K562 (cell line): ENCODE measurements around the gene MGST2. TPM values are rescaled to one million over a fixed set of nuclear protein-coding genes. Genes with fewer than 3 reads are reported as not detected.

Source experiments
- ATAC-seq: fragments of 200-7000 bp; cut with Tn5 transposase; 3 replicates; pipeline ENCODE4 v1.9.1; 2020; ENCODE audit warnings: moderate library complexity
- BruUV-seq: library from RNA; stranded (reverse); fragments of 400-500 nt; replicated peaks from 2 replicates; lab custom pipeline; 2021; lab: Mats Ljungman, UMichigan
- CTCF ChIA-PET: fragments of 300-600 bp; formaldehyde crosslinking; extraction: SDS; loops from one replicate; lab custom pipeline; 2021; ENCODE audit warnings: low intra/inter-chr PET ratio; lab: Yijun Ruan, JAX
- POLR2A ChIA-PET: fragments of 300-600, 350-650 bp; sonication (Branson Sonifier 250); formaldehyde crosslinking; extraction: SDS; loops from one replicate; lab custom pipeline; 2021; ENCODE audit warnings: antibody characterized with exemption, inconsistent platforms; lab: Yijun Ruan, JAX
- DNase-seq, 4 experiments: peaks; one replicate each; pipeline versions ENCODE4 v3.0.0 to v3.0.0-alpha.2; 2011 to 2018; ENCODE audit warnings: low spot score in 3 of 4, mixed read lengths in 3 of 4; ENCODE audit errors: extremely low read depth in 1 of 4
- FAIRE-seq: peaks from 2 replicates; lab custom pipeline; 2011; peaks lifted over from hg19 to GRCh38; lab: Jason Lieb, UNC
- H2AFZ ChIP-seq: 2 replicates; pipeline ENCODE4 v1.6.0; 2011; ENCODE audit warnings: low read depth, low read length, control low read depth, inconsistent platforms
- H3K27ac ChIP-seq: fragments of 200-600 bp; 3 replicates; pipeline ENCODE4 v1.8.0; 2011; ENCODE audit warnings: low read depth, mild to moderate bottlenecking, control low read depth, inconsistent platforms, low read length, moderate library complexity, mixed read lengths; ENCODE audit errors: extremely low read depth
- H3K27me3 ChIP-seq, 2 experiments: fragments of 300-600 bp in 1 of 2; 2 replicates in 1 of 2; 3 replicates in 1 of 2; pipeline versions ENCODE4 v1.6.0 to v1.8.0; 2011; ENCODE audit warnings: inconsistent platforms in 2 of 2, low read length in 2 of 2, mild to moderate bottlenecking in 1 of 2, mixed read lengths in 1 of 2, moderate library complexity in 1 of 2; ENCODE audit not compliant: control insufficient read depth in 2 of 2, insufficient read depth in 2 of 2
- H3K36me3 ChIP-seq: fragments of 300-600 bp; 3 replicates; pipeline ENCODE4 v1.8.0; 2011; ENCODE audit warnings: mild to moderate bottlenecking, low read length, inconsistent platforms; ENCODE audit not compliant: control insufficient read depth, insufficient read depth
- H3K4me1 ChIP-seq, 2 experiments: fragments of 200-600 bp in 1 of 2; replicated peaks in 1 of 2; 2 replicates in 1 of 2; 3 replicates in 1 of 2; pipeline versions ENCODE4 v1.5.1 to v1.8.0; 2011; ENCODE audit warnings: inconsistent platforms in 2 of 2, low read length in 2 of 2, mild to moderate bottlenecking in 1 of 2, mixed read lengths in 1 of 2, moderate library complexity in 1 of 2; ENCODE audit not compliant: control insufficient read depth in 2 of 2, insufficient read depth in 2 of 2
- H3K4me2 ChIP-seq: 2 replicates; pipeline ENCODE4 v1.6.1; 2011; ENCODE audit warnings: low read length, control low read depth, inconsistent platforms, mixed read lengths; ENCODE audit not compliant: insufficient read depth
- H3K4me3 ChIP-seq: fragments of 200-600 bp; sonication (generic), shearing (Covaris generic); 2 replicates; pipeline ENCODE4 v1.5.1; 2016; ENCODE audit warnings: control low read depth, inconsistent platforms
- H3K79me2 ChIP-seq: fragments of 200-600 bp; 3 replicates; pipeline ENCODE4 v1.8.0; 2011; ENCODE audit warnings: low read length, inconsistent platforms; ENCODE audit not compliant: control insufficient read depth, insufficient read depth
- H3K9ac ChIP-seq, 2 experiments: 2 replicates each; pipeline versions ENCODE4 v1.6.0 to v1.6.1; 2011; ENCODE audit warnings: low read depth in 2 of 2, low read length in 2 of 2, control low read depth in 1 of 2, inconsistent platforms in 1 of 2, mild to moderate bottlenecking in 1 of 2, mixed read lengths in 1 of 2; ENCODE audit not compliant: insufficient read depth in 1 of 2
- H3K9me1 ChIP-seq: one replicate; pipeline ENCODE4 v1.6.0; 2011; ENCODE audit warnings: inconsistent platforms, mild to moderate bottlenecking, low read length, moderate library complexity; ENCODE audit not compliant: control insufficient read depth, insufficient read depth
- H3K9me3 ChIP-seq: replicated peaks from 2 replicates; pipeline ENCODE4 v1.5.1; 2011; ENCODE audit warnings: low read depth, low read length, inconsistent platforms; ENCODE audit not compliant: control insufficient read depth, insufficient read depth
- H4K20me1 ChIP-seq: replicated peaks from 2 replicates; pipeline ENCODE4 v1.6.1; 2011; ENCODE audit warnings: low read length, inconsistent platforms, mixed read lengths; ENCODE audit not compliant: control insufficient read depth, insufficient read depth
- AFF1 ChIP-seq, 2 experiments: fragments of 450-650 bp; IDR thresholded peaks; 2 replicates each; pipeline ENCODE4 v1.6.1; 2018; ENCODE audit warnings: mild to moderate bottlenecking in 2 of 2, low read depth in 1 of 2; ENCODE audit not compliant: partially characterized antibody in 2 of 2
- ATF7 ChIP-seq: fragments of 450-650 bp; IDR thresholded peaks from 2 replicates; pipeline ENCODE4 v1.7.1; 2014; ENCODE audit warnings: mild to moderate bottlenecking, moderate library complexity
- BACH1 ChIP-seq: fragments of 200-800 bp; sonication (Bioruptor generic); IDR thresholded peaks from 2 replicates; pipeline ENCODE4 v1.6.1; 2016; ENCODE audit warnings: missing genetic modification characterization, missing compliant biosample characterization
- HNRNPLL ChIP-seq: fragments of 200-400 bp; formaldehyde crosslinking; IDR thresholded peaks from 2 replicates; pipeline ENCODE4 v1.6.1; 2017; ENCODE audit warnings: low read length, low read depth, mild to moderate bottlenecking; ENCODE audit not compliant: poor library complexity, severe bottlenecking
- JUN ChIP-seq, 2 experiments: sonication (generic) in 1 of 2; formaldehyde crosslinking in 1 of 2; IDR thresholded peaks; 2 replicates each; pipeline versions ENCODE4 v1.6.1 to v1.8.0; 2012 to 2022; ENCODE audit warnings: borderline replicate concordance in 2 of 2, mild to moderate bottlenecking in 2 of 2, improper control_type of control experiment in 1 of 2, low read depth in 1 of 2, low read length in 1 of 2, missing genetic modification reagents in 1 of 2
- MCM3 ChIP-seq: fragments of 450-650 bp; IDR thresholded peaks from 2 replicates; pipeline ENCODE4 v1.6.1; 2016
- MEF2D ChIP-seq: conservative IDR thresholded peaks from 2 replicates; pipeline ENCODE4 v1.6.1; 2016; ENCODE audit warnings: low read depth, missing genetic modification characterization, missing compliant biosample characterization
- POLR2AphosphoS5 ChIP-seq: IDR thresholded peaks from 2 replicates; pipeline ENCODE4 v1.6.1; 2011; ENCODE audit warnings: mild to moderate bottlenecking, low read depth, low read length, moderate library complexity; ENCODE audit not compliant: control insufficient read depth, insufficient read depth
- RBM25 ChIP-seq: fragments of 200-400 bp; formaldehyde crosslinking; IDR thresholded peaks from 2 replicates; pipeline ENCODE4 v1.6.1; 2018; ENCODE audit warnings: low read length, low read depth, moderate library complexity; ENCODE audit not compliant: severe bottlenecking
- SETDB1 ChIP-seq: IDR thresholded peaks from one replicate; pipeline ENCODE4 v1.6.1; 2012; ENCODE audit warnings: low read length, control low read depth, inconsistent platforms
- ZBTB17 ChIP-seq: fragments of 450-650 bp; formaldehyde crosslinking; IDR thresholded peaks from 2 replicates; pipeline ENCODE4 v1.4.0; 2020; ENCODE audit warnings: mild to moderate bottlenecking
- ZNF445 ChIP-seq: fragments of 250-450 bp; sonication (Bioruptor Pico); IDR thresholded peaks from 2 replicates; pipeline ENCODE4 v1.4.0; 2020; ENCODE audit warnings: low read depth, mild to moderate bottlenecking, moderate library complexity
- ZNF668 ChIP-seq: fragments of 250-450 bp; sonication (Bioruptor Pico); IDR thresholded peaks from 2 replicates; pipeline ENCODE4 v1.8.0; 2022; ENCODE audit warnings: mild to moderate bottlenecking, inconsistent platforms
- WGBS: fragments of 100-300 bp; shearing (Covaris generic); methylation state at CpG from one replicate; pipeline ENCODE4 v1.1.6; 2016; ENCODE audit warnings: low coverage, mixed read lengths; ENCODE audit not compliant: insufficient coverage; ENCODE audit errors: missing lambda C conversion rate; 5-methylcytosine and 5-hydroxymethylcytosine counted together
- in situ Hi-C: fragments of 300-500 bp; cut with MboI; formaldehyde crosslinking; loops from 4 replicates; pipeline ENCODE4 v1.15.0; 2018; ENCODE audit warnings: inconsistent platforms, mixed read lengths
- intact Hi-C: fragments of 100-400 bp; cut with micrococcal nuclease; formaldehyde crosslinking; loops from 2 replicates; pipeline ENCODE4 v1.14.2; 2022
- polyA plus RNA-seq, 8 experiments: library from polyadenylated mRNA; depleted of rRNA in 4 of 8; stranded (reverse) in 5 of 8; unstranded in 3 of 8; fragments of >200 nt; fragmentation: Nextera tagmentation in 2 of 8; fragmentation: Illumina TruSeq in 1 of 8; extraction: Ambion mirVana in 2 of 8; extraction: Trizol in 1 of 8; gene quantifications; 2 replicates each; pipeline versions ENCODE4 v1.2.1 to v1.2.3, GENCODE V29; 2011 to 2014; ENCODE audit warnings: inconsistent platforms in 1 of 8, missing spikeins in 1 of 8
- total RNA-seq, 7 experiments: library from RNA; depleted of rRNA in 6 of 7; stranded (reverse); fragments of >200 nt in 6 of 7; fragmentation: Illumina TruSeq in 2 of 7; extraction: Trizol in 2 of 7; gene quantifications; 2 replicates each; pipeline versions ENCODE4 v1.2.1 to v1.2.3, GENCODE V29; 2011 to 2021; ENCODE audit warnings: low replicate concordance in 1 of 7
- TF ChIP-seq, protein P1 (sequence below): sonication (generic); formaldehyde crosslinking; IDR thresholded peaks from 2 replicates; pipeline ENCODE4 v1.8.0; 2022; ENCODE audit warnings: mild to moderate bottlenecking, missing genetic modification reagents, borderline replicate concordance

The MGST2 gene
- total and polyA plus RNA-seq, 9 of the 15 experiments (the other 6 are each of a cell fraction or from before 2014, with no cell fraction given): 38.7 to 115 (median 84.6) TPM

- TF ChIP-seq JUN (IDR thresholded peaks at IDR 0.05; ENCODE audit: borderline replicate concordance, low read depth, low read length): no peak
- no peak for TF ChIP-seq JUN (CRISPR knock-in tag; IDR thresholded peaks at IDR 0.05; ENCODE audit: borderline replicate concordance)
- TF ChIP-seq BACH1 (tag): no peak
- TF ChIP-seq RBM25: no peak
Observed at GRCh38 chr4:139711461-139711860, 45.8 kb downstream of the MGST2 start (continued).

- in situ Hi-C loops: no loop called here
- Histone ChIP-seq H3K36me3 (no peaks in the 10 kb centered on the region), H3K4me1 (no peaks in the 10 kb centered on the region; a peak in 1 of 5 replicates), H3K9ac (no peak overlapping the region), H3K27me3 (no peaks in the 10 kb centered on the region), H3K79me2 (no peaks in the 10 kb centered on the region), H3K9me3 (no peaks in the 10 kb centered on the region), H4K20me1 (no peaks in the 10 kb centered on the region), H2AFZ (no peak overlapping the region), H3K4me3 (no peak overlapping the region), H3K4me2 (no peak overlapping the region), H3K27ac (no peak overlapping the region), H3K9me1 (no peaks in the 10 kb centered on the region)
- no TSS peak for BruUV-seq
- intact Hi-C loops: no loop called here
- FAIRE-seq (no peak), ATAC-seq (no peak), DNase-seq (no peak)
- WGBS: 83% methylated on average over 2 of the region's 2 CpGs
- POLR2A ChIA-PET: no interaction called here
- CTCF ChIA-PET: no interaction called here
- TF ChIP-seq MCM3 (no peak), SETDB1 (no peak), MEF2D (tag) (no peak), ZNF668 (CRISPR knock-in tag) (no peak), HNRNPLL (no peak), ZNF445 (CRISPR knock-in tag) (no peak), ATF7 (no peak), POLR2AphosphoS5 (no peak), AFF1 (IDR thresholded peaks at IDR 0.05; ENCODE audit: low read depth in 1 of 2, partially characterized antibody in 2 of 2) (no peak), ZBTB17 (CRISPR knock-in tag) (no peak)
- TF ChIP-seq, protein P1, sequence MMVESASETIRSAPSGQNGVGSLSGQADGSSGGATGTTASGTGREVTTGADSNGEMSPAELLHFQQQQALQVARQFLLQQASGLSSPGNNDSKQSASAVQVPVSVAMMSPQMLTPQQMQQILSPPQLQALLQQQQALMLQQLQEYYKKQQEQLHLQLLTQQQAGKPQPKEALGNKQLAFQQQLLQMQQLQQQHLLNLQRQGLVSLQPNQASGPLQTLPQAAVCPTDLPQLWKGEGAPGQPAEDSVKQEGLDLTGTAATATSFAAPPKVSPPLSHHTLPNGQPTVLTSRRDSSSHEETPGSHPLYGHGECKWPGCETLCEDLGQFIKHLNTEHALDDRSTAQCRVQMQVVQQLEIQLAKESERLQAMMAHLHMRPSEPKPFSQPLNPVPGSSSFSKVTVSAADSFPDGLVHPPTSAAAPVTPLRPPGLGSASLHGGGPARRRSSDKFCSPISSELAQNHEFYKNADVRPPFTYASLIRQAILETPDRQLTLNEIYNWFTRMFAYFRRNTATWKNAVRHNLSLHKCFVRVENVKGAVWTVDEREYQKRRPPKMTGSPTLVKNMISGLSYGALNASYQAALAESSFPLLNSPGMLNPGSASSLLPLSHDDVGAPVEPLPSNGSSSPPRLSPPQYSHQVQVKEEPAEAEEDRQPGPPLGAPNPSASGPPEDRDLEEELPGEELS: no peak
Observed at GRCh38 chr4:139712882-139713281, 47.3 kb downstream of the MGST2 start.
